ENCODE measurements around the gene ZNF76. TPM values are rescaled to one million over a fixed set of nuclear protein-coding genes. Genes with fewer than 3 reads are reported as not detected.
"Not testable (repeated sequence)": the region's sequence is repeated elsewhere in the genome, so short reads cannot be mapped to it uniquely, and the experiment has no call there.

Gene ZNF76
- total RNA-seq, 1 experiment from 2014 or later = 12.5 TPM

GRCh38 chr6:35328965-35329364 is 69.4 kb downstream of the ZNF76 start:
- not testable (repeated sequence) for DNase-seq (ENCODE audit: low read depth)

DNA sequence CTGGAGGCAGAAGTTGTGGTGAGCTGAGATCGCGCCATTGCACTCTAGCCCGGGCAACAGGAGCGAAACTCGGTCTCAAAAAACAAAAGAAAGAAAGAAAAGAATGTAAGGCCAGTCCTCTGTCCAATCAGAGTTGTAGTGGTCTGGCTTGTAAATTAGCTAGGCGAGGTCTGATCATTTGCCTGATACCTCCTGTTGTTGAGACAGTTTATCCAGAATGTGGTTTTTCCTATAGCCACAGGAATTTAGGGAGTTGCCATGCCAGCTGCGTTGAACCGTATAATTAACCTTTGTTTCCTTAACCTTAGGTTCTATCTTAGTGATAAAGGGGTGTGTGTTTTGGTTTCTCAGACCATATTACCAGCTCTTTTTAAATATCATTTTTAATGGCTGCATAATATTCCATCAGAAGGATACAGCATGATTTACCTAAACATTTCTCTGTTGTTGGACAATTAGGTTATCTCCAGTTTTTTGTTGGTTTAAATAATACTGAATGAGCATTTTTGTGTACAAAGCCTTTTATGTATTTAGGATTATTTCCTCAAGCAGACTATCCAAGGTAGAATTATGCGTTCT is 71.1 kb downstream of the ZNF76 start:
- no peak for DNase-seq (ENCODE audit: low read depth)

DNA sequence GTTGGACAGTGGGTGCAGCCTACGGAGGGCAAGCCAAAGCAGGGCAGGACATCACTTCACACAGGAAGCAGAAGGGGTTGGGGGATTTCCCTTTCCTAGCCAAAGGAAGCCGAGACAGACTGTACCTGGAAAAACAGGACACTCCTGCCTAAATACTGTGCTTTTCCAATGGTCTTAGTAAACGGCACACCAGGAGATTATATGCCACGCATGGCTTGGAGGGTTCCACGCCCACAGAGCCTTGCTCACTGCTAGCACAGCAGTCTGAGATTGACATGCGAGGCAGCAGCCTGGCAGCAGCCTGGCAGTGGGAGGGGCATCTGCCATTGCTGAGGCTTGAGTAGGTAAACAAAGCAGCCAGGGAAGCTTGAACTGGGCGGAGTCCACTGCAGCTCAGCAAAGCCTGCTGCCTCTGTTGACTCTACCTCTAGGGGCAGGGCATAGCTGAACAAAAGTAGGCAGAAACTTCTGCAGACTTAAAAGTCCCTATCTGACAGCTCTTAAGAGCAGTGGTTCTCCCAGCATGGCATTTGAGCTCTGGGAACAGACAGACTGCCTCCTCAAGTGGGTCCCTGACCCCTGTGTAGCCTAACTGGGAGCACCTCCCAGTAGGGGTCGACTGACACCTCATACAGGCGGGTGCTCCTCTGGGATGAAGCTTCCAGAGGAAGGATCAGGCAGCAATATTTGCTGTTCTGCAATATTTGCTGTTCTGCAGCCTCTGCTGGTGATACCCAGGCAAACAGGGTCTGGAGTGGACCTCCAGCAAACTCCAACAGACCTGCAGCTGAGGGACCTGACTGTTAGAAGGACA is 72.7 kb downstream of the ZNF76 start:
- peak; percentile 66 for DNase-seq (ENCODE audit: low read depth)

- DNase-seq (ENCODE audit: low read depth) = no peak
Measured at GRCh38 chr6:35341557-35341956, 82.0 kb downstream of the ZNF76 start.

- DNase-seq (ENCODE audit: low read depth) = peak; percentile 99
Measured at GRCh38 chr6:35342258-35343091, 82.9 kb downstream of the ZNF76 start, which contains the start of gene PPARD. Gene PPARD, plus strand, starts transcription at chr6:35342558. Its CDS starts 68,530 bp downstream, at chr6:35411088.

DNA sequence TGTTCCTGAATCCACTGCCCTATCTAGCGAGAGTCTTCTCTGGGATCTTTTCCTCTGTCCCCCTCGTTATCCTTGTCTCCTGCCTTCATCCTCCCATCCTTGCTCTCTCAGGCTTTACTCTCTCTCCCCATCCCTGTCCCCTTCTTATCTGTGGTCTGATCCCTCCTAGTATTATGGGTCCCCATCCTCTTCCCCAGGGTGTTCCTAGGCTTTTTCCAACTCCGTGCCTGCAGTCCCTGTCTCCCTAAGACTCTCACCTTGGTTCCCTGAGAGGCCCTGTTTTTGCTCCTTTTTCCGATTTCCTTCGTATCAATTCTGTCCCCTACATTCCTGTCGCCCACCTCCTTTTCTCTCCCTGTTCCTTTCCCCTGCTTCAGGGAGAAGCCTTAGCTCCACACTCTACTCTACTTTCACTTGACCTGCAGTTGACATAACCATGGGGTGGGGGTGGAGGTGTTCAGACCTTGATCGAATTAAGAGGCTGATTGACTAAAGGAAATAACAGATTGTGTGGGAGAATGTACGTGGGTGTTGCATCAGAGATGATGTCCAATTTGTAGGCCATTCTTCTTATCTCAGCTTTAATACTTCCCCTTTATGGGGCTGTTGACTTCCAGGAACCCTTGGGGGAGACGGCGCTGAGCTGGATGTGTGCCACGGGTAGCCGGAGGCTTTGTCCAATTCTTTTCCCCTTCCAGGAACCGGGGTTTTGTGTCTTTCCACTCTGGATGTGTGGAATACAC is 83.7 kb downstream of the ZNF76 start:
- no peak for DNase-seq (ENCODE audit: low read depth)

GRCh38 chr6:35343835-35344550 is 84.5 kb downstream of the ZNF76 start:
- DNase-seq (ENCODE audit: low read depth) = no peak

Other genes starting within 250 kb of the ZNF76 start
- 0.06 TPM in 1 of 2 replicates, not detected in the other for gene TCP11, start 118.4 kb upstream of the ZNF76 start, total RNA-seq (2014; rRNA removed; shearing (Covaris generic))
- 1.1 and 2.0 TPM in 2 replicates for gene SCUBE3, start 45.8 kb upstream of the ZNF76 start, total RNA-seq (2014; rRNA removed; shearing (Covaris generic))
- gene DEF6, start 38.1 kb downstream of the ZNF76 start, total RNA-seq (2014; rRNA removed; shearing (Covaris generic)) = 20.0 and 23.6 TPM in 2 replicates
- gene PPARD, start 82.8 kb downstream of the ZNF76 start, total RNA-seq (2014; rRNA removed; shearing (Covaris generic)) = 2.9 and 5.6 TPM in 2 replicates
- gene FANCE, start 192.6 kb downstream of the ZNF76 start, total RNA-seq (2014; rRNA removed; shearing (Covaris generic)) = 25.8 and 37.4 TPM in 2 replicates
- gene RPL10A, start 208.7 kb downstream of the ZNF76 start, total RNA-seq (2014; rRNA removed; shearing (Covaris generic)) = 1,576 and 1,963 TPM in 2 replicates
- 6.9 and 7.3 TPM in 2 replicates for gene TEAD3, start 237.3 kb downstream of the ZNF76 start, total RNA-seq (2014; rRNA removed; shearing (Covaris generic))